ENCODE results near the gene FSTL4.

FSTL4 gene

DNA sequence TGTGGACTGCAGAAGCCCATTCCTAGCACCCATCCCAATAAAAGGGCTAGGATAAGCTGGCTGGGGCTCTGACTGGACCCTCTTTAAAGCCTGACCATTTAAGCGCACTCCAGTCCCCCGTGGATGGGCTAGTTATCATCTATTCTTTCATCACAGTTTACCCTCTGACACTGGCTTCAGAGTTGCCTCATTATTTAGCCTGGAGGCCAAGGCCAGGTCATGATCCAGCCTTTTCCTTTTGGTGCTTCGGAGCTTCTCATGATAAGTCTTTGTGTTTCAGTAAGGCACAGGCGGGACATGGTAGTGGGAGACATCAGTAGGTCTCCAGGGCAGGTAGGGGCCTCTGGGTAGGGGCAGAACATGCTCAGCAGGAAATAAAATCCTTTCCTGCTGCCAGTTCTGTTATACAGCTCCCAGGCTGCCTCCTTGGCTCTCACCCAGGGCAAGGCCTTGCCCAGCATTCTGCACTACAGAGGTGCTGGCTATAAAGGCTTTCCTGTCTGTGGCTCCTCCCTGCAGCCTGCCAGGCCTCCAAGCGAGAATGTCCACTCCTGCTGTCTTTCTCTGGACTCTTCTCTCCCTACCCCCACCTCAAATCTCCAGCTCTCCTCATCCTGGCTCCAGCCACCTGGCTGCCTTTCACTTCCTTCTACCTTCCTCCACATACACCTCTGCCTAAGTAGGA is 128.8 kb downstream of the FSTL4 start:
- in situ Hi-C loops (cut with MboI; ENCODE audit: low sequenced_read_pairs) = no loop called here

GRCh38 chr5:133482028-133482427 is 130.3 kb downstream of the FSTL4 start:
- in situ Hi-C loops (cut with MboI; ENCODE audit: low sequenced_read_pairs) = no loop called here

DNA sequence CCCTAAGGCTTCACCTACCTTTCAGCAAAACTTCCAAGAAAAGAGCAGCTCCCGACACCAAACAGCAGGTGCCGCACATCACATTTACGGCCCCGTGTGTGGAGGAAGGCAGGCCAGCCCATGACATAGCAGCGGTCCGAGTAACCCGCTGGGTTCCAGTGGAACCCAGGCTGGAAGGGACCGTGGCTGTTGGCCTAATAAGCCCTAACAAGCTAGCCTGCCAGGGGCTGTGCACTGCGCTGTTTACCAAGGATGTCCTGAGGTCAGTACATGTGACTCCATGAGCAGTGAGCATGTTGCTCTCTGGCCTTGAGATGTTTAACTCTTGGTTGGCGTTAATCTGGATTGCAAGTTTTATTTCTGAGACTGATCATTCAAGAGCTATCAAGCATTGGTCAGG is 131.5 kb downstream of the FSTL4 start:
- in situ Hi-C loops (cut with MboI; ENCODE audit: low sequenced_read_pairs) = no loop called here

DNA sequence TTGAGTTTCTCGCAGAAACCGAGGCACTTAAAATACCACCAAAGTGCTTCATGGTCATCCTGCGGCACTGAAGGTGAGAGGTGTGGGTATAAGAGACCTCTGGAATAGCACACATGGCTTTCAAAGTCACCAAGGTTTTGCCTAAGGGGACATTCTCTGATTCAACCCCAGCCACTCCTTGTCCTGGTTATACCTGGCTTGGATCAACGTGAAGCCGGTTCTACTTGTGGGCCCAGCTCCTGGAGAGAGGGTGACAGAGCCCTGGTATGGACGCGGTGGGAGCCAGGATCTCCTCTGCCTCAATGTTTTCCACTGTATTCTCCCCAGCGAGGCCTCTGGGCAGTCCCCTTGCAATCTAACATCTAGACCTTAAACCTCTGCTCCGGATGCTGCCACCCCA is 132.0 kb downstream of the FSTL4 start:
- in situ Hi-C loops (cut with MboI; ENCODE audit: low sequenced_read_pairs) = no loop called here

- in situ Hi-C loops (cut with MboI; ENCODE audit: low sequenced_read_pairs) = no loop called here
These were observed 133.9 kb downstream of the FSTL4 start for GRCh38 chr5:133478199-133478985.

DNA sequence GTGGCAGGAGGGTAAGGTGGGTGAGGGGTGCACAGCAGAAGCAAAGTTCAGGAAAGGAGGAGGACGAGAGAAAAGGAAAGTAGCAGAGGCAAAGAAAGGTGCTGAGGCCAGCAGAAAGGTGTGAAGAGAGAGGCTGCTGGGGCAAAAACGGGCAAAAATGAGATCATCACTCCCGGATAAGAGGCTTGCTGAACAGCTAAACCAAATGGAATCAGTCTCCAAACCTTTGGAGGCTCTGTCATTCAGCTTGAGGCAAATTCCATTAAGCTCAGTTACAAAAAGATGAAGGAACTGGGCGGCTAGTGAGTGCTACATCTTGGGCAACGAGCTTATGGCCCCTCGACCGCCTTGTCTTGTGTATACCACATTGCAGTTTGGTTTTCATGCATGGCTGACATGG is 136.4 kb downstream of the FSTL4 start:
- in situ Hi-C loops (cut with MboI; ENCODE audit: low sequenced_read_pairs) = no loop called here

DNA sequence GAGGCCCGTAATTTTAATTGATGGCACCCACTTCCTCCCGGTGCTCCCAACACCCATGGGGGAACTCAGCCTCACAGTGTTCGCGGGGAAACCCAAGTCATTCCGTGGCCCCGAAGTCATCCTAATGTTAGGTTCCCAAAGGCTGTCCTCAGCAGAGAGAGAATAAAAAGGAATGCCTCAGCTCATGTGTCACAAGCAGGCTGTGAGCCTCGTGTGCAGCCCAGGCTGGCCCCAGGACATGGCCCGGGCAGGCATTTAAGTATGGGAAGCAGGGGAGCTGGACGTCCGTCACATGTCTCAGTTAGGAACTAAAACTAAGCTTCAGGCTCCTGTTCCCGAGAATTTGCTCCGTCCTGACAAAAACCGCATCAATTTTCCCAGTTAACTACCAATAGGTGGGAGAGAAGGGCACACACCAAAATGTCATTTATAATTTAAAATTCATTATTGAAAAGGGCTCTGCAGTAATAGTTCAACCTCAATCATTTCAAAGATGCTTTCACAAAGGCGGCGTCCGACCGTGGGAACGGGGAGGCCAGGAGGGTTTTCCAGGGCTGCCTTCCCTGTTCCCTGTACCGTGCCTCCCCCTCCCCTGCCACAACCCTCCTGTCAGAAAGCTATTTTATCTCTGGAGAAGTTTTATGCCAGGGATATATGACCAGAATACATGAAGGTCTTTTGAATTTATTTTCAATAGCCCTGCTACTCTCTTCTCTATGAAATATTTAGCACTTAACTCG is 137.3 kb downstream of the FSTL4 start:
- in situ Hi-C loops (cut with MboI; ENCODE audit: low sequenced_read_pairs) = loop anchor here (25.0 kb wide), 1 partner anchor 363 kb away; no protein-coding TSS in a partner anchor

- in situ Hi-C loops (cut with MboI; ENCODE audit: low sequenced_read_pairs) = loop anchor here (25.0 kb wide), 1 partner anchor 361 kb away; no protein-coding TSS in a partner anchor
These were observed 139.1 kb downstream of the FSTL4 start for GRCh38 chr5:133473291-133473690.

DNA sequence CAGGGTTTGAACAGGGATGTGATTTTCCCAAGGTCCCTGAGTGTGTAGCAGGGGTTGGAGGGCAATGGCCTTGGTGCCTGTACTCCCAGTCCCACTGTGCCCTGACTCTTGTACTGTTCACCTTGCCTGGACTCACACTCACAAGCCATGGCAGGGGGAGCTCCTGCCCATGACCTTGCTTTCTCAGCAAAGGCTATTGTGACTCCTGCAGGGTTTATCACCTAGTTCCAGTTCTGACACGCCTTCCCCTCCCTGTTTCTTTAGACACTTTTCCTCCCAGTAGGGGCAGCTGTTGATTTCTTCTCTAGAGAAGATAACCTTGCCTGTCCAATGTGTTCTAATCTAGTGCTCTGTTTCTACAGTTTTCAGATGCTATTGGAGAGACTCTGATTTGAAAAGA is 139.5 kb downstream of the FSTL4 start:
- in situ Hi-C loops (cut with MboI; ENCODE audit: low sequenced_read_pairs) = loop anchor here (25.0 kb wide), 1 partner anchor 361 kb away; no protein-coding TSS in a partner anchor

DNA sequence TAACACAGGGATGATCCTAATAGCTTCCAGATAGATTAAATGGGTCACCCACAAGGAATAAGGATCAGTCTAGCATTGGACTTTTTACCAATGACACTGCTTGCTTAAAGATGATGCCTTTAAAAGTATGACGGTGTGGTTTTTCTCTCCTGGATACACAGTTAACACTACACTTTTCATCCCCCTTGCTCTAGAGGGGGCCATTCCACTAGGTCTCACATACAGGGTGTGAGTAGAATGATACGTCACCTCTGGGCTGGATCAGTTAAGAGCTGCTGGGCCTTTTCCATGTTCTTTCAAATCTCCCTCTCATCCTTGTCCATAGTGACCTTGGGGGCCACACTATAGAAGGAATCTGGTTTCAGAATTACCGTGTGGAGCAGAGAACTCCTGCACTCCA is 140.6 kb downstream of the FSTL4 start:
- in situ Hi-C loops (cut with MboI; ENCODE audit: low sequenced_read_pairs) = loop anchor here (25.0 kb wide), 1 partner anchor 359 kb away; no protein-coding TSS in a partner anchor

DNA sequence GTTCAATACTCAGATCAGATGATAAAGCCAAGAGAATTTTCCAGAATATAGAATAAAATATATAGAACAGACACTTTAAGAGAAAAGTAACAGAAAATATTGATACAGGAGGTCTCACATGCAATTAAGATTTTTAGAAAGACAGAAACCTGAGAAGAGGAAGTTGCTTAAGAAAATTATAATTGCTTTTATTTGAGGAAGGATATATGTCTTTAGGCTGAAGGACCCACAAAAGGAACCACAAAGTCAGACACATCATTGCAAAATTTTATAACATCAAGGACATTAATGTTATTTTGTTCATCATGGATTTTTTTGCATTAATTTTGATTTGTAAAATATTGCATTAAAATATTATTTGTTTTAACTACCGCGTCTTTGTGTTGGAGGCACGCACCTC is 141.5 kb downstream of the FSTL4 start:
- in situ Hi-C loops (cut with MboI; ENCODE audit: low sequenced_read_pairs) = loop anchor here (25.0 kb wide), 1 partner anchor 359 kb away; no protein-coding TSS in a partner anchor

DNA sequence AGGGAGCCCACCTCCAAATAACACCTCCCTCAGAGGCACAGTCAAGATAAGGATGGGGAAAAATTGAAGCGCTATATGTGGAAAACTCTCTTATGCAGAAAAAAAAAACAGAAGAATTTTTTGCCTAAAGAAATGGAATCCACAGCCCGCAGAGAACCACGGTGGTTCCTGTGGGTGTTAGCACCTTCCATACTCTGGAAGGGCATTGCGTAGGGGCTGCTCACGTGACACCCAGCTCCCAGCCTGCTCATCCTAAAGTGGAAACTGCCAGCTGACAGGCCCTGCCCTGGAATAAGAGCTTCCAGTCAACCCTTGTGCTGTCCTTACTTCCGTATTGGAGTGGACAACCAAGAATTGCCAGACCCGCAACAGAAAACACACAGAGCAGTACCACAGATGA is 142.5 kb downstream of the FSTL4 start:
- in situ Hi-C loops (cut with MboI; ENCODE audit: low sequenced_read_pairs) = loop anchor here (25.0 kb wide), 1 partner anchor 358 kb away; no protein-coding TSS in a partner anchor

DNA sequence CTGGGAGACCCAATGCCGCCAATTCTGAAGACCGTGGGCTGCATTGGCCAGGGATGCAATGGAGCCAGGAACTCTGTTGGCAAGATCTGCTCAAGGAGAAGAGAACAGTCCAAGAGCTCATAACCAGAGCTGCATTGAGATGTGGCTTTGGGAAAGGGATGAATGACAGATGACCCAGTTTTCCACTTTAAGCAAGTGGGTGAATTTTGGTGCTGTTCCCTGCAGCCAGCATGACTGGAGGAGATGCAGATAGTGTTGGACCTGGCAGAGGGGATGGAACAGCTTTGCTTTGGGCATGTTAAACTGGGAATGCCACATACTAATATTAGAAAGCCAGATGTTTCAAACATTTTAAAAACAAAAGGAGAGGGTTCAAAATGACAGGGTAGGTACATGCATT is 143.1 kb downstream of the FSTL4 start:
- in situ Hi-C loops (cut with MboI; ENCODE audit: low sequenced_read_pairs) = loop anchor here (25.0 kb wide), 1 partner anchor 357 kb away; no protein-coding TSS in a partner anchor

GRCh38 chr5:133468596-133468995 is 143.7 kb downstream of the FSTL4 start:
- in situ Hi-C loops (cut with MboI; ENCODE audit: low sequenced_read_pairs) = loop anchor here (25.0 kb wide), 1 partner anchor 356 kb away; no protein-coding TSS in a partner anchor

DNA sequence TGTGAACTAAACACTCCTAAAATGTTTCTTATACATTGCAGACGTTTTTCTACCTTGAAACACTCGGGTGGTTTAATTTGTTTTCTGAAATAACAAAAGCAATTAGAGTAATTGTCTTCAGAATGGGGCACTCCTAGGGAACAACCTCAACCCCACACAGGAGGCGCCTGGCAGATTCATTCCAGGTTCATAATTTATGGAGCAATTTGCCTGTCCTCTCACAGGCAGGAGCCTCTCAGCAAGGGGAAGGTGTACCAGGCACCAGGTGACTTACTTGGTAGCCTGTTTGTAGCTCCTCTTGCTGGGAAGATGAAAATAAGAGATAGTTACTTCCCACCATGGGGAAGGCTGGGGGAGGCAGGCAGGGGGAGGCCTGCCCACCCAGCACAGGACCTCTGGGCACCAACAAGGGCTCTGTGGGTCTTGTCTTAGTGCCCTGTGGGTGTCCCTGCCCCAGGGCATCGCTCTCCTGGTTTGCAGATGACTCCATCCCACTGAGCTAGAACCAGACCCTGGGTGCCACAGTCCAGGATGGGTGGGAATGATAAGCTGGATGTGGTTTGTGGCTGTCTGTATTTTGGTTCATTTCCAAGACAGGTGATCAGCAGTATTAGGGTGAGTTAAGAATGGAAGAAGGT is 144.4 kb downstream of the FSTL4 start:
- in situ Hi-C loops (cut with MboI; ENCODE audit: low sequenced_read_pairs) = loop anchor here (25.0 kb wide), 1 partner anchor 356 kb away; no protein-coding TSS in a partner anchor

GRCh38 chr5:133467335-133467779 is 145.0 kb downstream of the FSTL4 start:
- in situ Hi-C loops (cut with MboI; ENCODE audit: low sequenced_read_pairs) = loop anchor here (25.0 kb wide), 1 partner anchor 355 kb away; no protein-coding TSS in a partner anchor

- in situ Hi-C loops (cut with MboI; ENCODE audit: low sequenced_read_pairs) = loop anchor here (25.0 kb wide), 1 partner anchor 354 kb away; no protein-coding TSS in a partner anchor
These were observed 145.6 kb downstream of the FSTL4 start for GRCh38 chr5:133466556-133467334.

GRCh38 chr5:133464013-133464412 is 148.3 kb downstream of the FSTL4 start:
- in situ Hi-C loops (cut with MboI; ENCODE audit: low sequenced_read_pairs) = loop anchor here (25.0 kb wide), 1 partner anchor 352 kb away; no protein-coding TSS in a partner anchor

DNA sequence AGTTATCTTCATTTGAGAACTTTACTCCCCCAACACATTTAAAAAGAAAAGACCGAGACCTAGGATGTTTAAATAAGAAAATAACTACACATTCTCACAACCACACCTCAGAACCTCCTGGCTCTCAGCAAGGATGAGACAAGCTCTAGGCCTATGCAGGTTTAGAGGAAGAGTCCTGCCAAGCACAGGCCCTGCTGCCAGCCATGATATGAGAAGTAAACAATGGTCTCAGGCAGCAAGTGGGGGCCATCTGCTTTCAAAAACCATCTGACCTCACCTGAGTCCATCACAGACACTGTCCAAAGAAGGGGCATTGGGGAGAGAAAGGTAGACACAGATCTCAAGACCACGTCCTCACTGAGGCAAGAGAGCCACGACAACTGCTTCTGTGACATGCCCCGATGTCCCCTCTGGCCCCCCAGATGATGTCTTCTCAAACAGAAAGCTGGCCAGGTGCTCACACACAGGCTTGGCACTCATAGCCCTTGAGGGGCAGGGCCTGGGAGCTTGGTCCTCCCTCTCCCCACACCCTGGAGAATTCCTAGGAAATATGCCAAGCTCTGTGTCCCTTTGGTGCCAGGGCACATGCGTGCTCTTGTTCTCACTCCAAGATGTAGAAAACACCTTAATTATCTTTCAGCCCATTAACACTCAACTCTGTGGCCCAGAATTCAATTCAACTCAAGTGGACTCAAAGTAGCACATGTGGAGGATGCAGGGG is 150.4 kb downstream of the FSTL4 start:
- in situ Hi-C loops (cut with MboI; ENCODE audit: low sequenced_read_pairs) = loop anchor here (25.0 kb wide), 1 partner anchor 350 kb away; no protein-coding TSS in a partner anchor

Data from HL-60/S4 (cell line).